Upper lobe of right lung (tissue), 1 donor: ENCODE measurements around the gene TFIP11. TPM values are rescaled to one million over a fixed set of nuclear protein-coding genes. Genes with fewer than 3 reads are reported as not detected.

Experiments
- ATAC-seq: fragments of 200-7000 bp; cut with Tn5 transposase; one replicate; pipeline ENCODE4 v1.9.1; 2020; ENCODE audit warnings: mild to moderate bottlenecking, moderate library complexity
- DNase-seq: peaks from one replicate; pipeline ENCODE4 v3.0.0-alpha.2; 2020
- H3K27ac ChIP-seq: fragments of 200-600 bp; one replicate; pipeline ENCODE4 v1.8.0; 2022
- H3K27me3 ChIP-seq: fragments of 200-600 bp; one replicate; pipeline ENCODE4 v1.8.0; 2022; ENCODE audit warnings: mild to moderate bottlenecking
- H3K36me3 ChIP-seq: fragments of 200-600 bp; one replicate; pipeline ENCODE4 v1.8.0; 2022
- H3K4me1 ChIP-seq: fragments of 200-600 bp; one replicate; pipeline ENCODE4 v1.8.0; 2022
- H3K4me3 ChIP-seq: fragments of 200-600 bp; one replicate; pipeline ENCODE4 v1.8.0; 2022; ENCODE audit warnings: mild to moderate bottlenecking
- H3K9me3 ChIP-seq: fragments of 200-600 bp; one replicate; pipeline ENCODE4 v1.8.0; 2022
- intact Hi-C: fragments of 100-400 bp; cut with DNase I; formaldehyde crosslinking; loops from one replicate; pipeline ENCODE4 v1.11.0; 2022
- total RNA-seq: library from RNA; stranded (reverse); fragmentation: NEBNext Ultra II Directional; extraction: Animal tissue kit (Norgen Biotek cat#: 25700); gene quantifications from one replicate; pipeline ENCODE4 v1.2.1, GENCODE V29; 2021
- TF ChIP-seq, protein P1 (sequence below): fragments of 200-600 bp; IDR thresholded peaks from one replicate; pipeline ENCODE4 v1.8.0; 2022; ENCODE audit warnings: antibody characterized with exemption
- donor health status: DM: no; HTN: yes; CAD: no; lungs with severe emphysema.

TFIP11 gene
- total RNA-seq, 1 donor from 2014 or later, result 33.1 TPM

DNA sequence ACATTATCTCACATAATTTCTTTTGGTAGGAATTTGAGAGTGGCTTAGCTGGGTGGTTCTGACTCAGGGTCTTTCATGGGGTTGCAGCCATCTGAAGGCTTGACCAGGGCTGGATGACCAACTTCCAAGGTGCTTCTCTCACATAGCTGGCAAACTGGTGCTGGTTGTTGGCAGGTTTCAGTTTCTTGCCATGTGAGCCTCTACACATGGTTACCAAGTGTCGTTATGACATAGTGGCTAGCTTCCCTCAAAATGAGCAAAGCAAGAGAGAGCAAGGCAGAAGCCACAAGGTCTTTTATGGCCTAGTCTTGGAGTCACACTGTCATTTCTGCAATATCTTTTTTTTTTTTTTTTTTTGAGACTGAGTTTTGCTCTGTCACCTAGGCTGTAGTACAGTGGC, 4.2 kb upstream of the TFIP11 start:
- H3K36me3 ChIP-seq, result no peaks in the 10 kb centered on the region
- ATAC-seq, result no peak
- intact Hi-C loops, result no loop called here
- no peaks in the 10 kb centered on the region for H3K27me3 ChIP-seq
- H3K4me1 ChIP-seq, result peaks cover 11% of the 10 kb centered on the region
- H3K9me3 ChIP-seq, result no peaks in the 10 kb centered on the region
- TF ChIP-seq, protein P1, sequence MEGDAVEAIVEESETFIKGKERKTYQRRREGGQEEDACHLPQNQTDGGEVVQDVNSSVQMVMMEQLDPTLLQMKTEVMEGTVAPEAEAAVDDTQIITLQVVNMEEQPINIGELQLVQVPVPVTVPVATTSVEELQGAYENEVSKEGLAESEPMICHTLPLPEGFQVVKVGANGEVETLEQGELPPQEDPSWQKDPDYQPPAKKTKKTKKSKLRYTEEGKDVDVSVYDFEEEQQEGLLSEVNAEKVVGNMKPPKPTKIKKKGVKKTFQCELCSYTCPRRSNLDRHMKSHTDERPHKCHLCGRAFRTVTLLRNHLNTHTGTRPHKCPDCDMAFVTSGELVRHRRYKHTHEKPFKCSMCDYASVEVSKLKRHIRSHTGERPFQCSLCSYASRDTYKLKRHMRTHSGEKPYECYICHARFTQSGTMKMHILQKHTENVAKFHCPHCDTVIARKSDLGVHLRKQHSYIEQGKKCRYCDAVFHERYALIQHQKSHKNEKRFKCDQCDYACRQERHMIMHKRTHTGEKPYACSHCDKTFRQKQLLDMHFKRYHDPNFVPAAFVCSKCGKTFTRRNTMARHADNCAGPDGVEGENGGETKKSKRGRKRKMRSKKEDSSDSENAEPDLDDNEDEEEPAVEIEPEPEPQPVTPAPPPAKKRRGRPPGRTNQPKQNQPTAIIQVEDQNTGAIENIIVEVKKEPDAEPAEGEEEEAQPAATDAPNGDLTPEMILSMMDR, result no peak
- no peak for DNase-seq
- H3K4me3 ChIP-seq, result no peak overlapping the region
- H3K27ac ChIP-seq, result no peak overlapping the region

DNA sequence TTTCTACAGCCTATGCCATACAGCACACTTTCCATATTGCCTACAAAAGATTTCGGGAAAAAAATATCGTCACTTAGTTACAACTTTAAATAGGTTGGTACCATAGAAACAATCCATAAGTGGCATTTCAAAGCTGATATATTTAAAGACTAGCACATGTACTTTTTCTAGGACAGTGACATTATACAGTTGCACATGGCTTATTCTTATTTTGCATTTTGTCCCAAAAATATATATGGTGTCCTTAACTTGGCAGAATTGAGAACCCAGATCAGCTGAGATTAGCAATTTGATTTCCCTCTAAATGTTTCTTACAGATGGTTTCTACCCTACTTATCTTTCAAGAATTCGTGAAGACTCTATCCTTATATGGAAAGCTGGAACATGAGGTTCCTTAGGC, 3.7 kb upstream of the TFIP11 start:
- ATAC-seq, result no peak

DNA sequence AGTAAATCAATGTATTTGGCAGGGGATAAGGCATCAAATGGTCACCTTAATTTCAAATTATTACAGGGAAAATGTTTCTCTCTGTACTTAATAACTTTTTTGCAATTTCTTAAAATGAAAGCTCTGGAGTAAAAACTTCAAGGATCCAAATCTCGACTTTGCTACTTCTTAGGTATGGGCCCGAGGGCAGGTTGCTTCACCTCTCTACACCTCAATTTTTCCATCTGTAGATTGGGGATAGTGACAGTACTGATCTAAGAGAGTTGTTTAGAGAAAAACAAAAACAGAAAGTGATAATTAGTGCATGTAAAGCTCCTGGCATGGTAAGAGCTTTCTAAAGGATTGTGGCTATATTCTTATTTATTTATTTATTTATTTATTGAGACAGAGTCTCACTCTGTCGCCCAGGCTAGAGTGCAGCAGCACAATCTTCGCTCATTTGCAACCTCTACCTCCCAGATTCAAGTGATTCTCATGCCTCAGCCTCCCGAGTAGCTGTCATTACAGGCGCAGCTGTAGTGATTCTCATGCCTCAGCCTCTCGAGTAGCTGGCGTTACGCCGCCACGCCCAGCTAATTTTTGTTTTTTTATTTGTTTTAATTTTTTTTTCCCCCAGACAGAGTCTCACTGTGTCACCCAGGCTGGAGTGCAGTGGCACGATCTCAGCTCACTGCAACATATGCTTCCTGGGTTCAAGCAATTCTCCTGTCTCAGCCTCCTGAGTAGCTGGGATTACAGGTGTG, 2.3 kb upstream of the TFIP11 start:
- TF ChIP-seq, protein P1, result no peak
- Histone ChIP-seq H3K9me3 (no peaks in the 10 kb centered on the region), H3K36me3 (peaks cover 8% of the 10 kb centered on the region), H3K27ac (no peak overlapping the region), H3K4me3 (no peak overlapping the region), H3K27me3 (no peaks in the 10 kb centered on the region), H3K4me1 (peaks cover 17% of the 10 kb centered on the region)
- intact Hi-C loops, result no loop called here
- ATAC-seq, result no peak
- DNase-seq, result no peak

More for the DNA sequence above, 3.7 kb upstream of the TFIP11 start:
- no peaks in the 10 kb centered on the region for H3K36me3 ChIP-seq
- no peak for DNase-seq
- peaks cover 16% of the 10 kb centered on the region for H3K4me1 ChIP-seq
- H3K27me3 ChIP-seq, result no peaks in the 10 kb centered on the region
- no peak overlapping the region for H3K4me3 ChIP-seq
- H3K9me3 ChIP-seq, result no peaks in the 10 kb centered on the region
- TF ChIP-seq, protein P1, result no peak
- H3K27ac ChIP-seq, result no peak overlapping the region
- intact Hi-C loops, result no loop called here

DNA sequence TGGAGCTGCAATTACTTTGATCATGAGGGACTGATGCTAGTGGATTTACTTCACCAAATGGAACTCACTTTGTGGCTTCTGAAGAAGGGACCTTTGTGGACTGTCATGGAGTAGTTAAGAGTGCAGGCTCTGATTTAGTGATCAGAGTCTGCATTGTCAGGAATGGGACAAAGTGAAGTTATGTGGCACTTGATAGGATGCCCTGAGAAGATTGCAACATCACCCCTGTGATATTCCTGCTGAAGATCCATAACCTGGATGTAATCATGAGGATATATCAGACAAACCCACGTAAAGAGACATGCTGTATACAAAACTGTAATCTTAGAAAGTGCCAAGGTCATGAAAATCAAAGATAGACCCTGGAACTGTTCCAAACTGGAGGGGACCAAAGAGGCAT, 1.6 kb upstream of the TFIP11 start:
- Histone ChIP-seq H3K4me3 (no peak overlapping the region), H3K27ac (no peak overlapping the region), H3K27me3 (no peaks in the 10 kb centered on the region), H3K9me3 (no peaks in the 10 kb centered on the region), H3K36me3 (peaks cover 16% of the 10 kb centered on the region), H3K4me1 (peaks cover 17% of the 10 kb centered on the region)
- DNase-seq (no peak), ATAC-seq (no peak)
- TF ChIP-seq, protein P1, result no peak
- intact Hi-C loops, result no loop called here

DNA sequence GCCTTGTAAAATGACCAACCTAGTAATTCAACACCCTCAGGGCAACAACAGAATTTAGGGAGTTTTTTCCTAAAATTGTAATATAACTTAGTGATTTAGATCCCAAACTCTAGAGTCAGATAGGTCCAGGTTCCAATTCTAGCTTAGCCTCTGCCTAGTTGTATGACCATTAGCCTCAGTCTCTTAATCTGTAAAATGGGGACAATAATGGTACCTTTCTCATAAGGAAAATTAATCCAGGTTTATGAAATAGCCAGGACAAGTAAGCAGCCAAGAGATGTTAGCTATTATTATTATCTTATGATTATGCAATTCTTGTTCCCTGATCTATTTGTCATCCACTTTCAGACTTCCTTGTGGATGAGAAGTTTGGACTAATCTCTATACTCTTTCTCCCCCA, 4.1 kb downstream of the TFIP11 start:
- no peak overlapping the region for H3K27ac ChIP-seq
- intact Hi-C loops, result no loop called here
- ATAC-seq (no peak), DNase-seq (no peak)
- H3K4me1 ChIP-seq, result peaks cover 24% of the 10 kb centered on the region
- H3K36me3 ChIP-seq, result peaks cover 73% of the 10 kb centered on the region
- TF ChIP-seq, protein P1, result no peak
- H3K4me3 ChIP-seq, result no peak overlapping the region
- no peaks in the 10 kb centered on the region for H3K27me3 ChIP-seq
- no peaks in the 10 kb centered on the region for H3K9me3 ChIP-seq
